Heart left ventricle (tissue), 13 donors: ENCODE data around the gene SEC14L6.

Source experiments
- CTCF ChIP-seq, 12 donors: fragments of 200-600 bp; sonication (generic) in 4 of 12; IDR thresholded peaks; one replicate each; pipeline versions ENCODE4 v1.5.0 to v1.8.0; 2018 to 2022; ENCODE audit warnings: antibody characterized with exemption in 12 of 12, mild to moderate bottlenecking in 5 of 12
- POLR2A ChIP-seq, 2 donors: fragments of 450-650 bp; IDR thresholded peaks; one replicate each; pipeline ENCODE4 v1.6.1; 2017; ENCODE audit warnings: antibody characterized with exemption in 2 of 2, mild to moderate bottlenecking in 2 of 2, moderate library complexity in 2 of 2
- donor health status: ischemic (EF 13 %, LVEDD 7.1; RV severe dilation, severe dysfunction).
- donor health status: DM: no; HTN: yes; CAD: no.
- donor health status: DM: no; HTN: no; CAD: no.
- donor health status: ischemic (EF 25% LVEDD 6.9; RV normal size, moderate dysfunction).
- donor health status: ischemic (EF 25% LVEDD 5.7; RV mildly dilated, moderate dysfunction).
- donor health status: ischemic (EF 35%, LVEDD 5.7; RV mildly dilated, moderate dysfunction).
- donor health status: nonischemic (EF 11% LVEDD 7.7; RV severe dilation, severe dysfunction).
- donor health status: DM: yes; HTN: yes; CAD: no.
- donor health status: PGD.
- donor health status: ischemic (EF 29% LVEDD 5.4; RV normal size, mild dysfunction).
- donor health status: nonischemic (EF 23%, LVEDD 6.1; RV moderate dilation, normal function).

- TF ChIP-seq CTCF (IDR thresholded peaks at IDR 0.05) (no peak), POLR2A (IDR thresholded peaks at IDR 0.05) (no peak)
Observed at GRCh38 chr22:30564045-30564760, 17.7 kb upstream of the SEC14L6 start.
